CD4-positive, alpha-beta T cell treated with Interleukin-15 for 4 hours (primary cell): ENCODE measurements around the gene BMPR2.
"Not testable (repeated sequence)": the region's sequence is repeated elsewhere in the genome, so short reads cannot be mapped to it uniquely, and the experiment has no call there.

Experiments used
- DNase-seq: peaks from one replicate; pipeline ENCODE4 v3.0.0-alpha.2; 2020; ENCODE audit warnings: low spot score

BMPR2 gene

GRCh38 chr2:202382684-202383083, 6.6 kb downstream of the BMPR2 start:
- DNase-seq = no peak

GRCh38 chr2:202386495-202386894, 10.4 kb downstream of the BMPR2 start:
- DNase-seq = not testable (repeated sequence)

GRCh38 chr2:202387608-202388342, 11.6 kb downstream of the BMPR2 start:
- no peak for DNase-seq

- DNase-seq = no peak
Observed at GRCh38 chr2:202400941-202401340, 24.8 kb downstream of the BMPR2 start.

- DNase-seq = no peak
Observed at GRCh38 chr2:202405798-202406197, 29.7 kb downstream of the BMPR2 start.

GRCh38 chr2:202406445-202406978, 30.4 kb downstream of the BMPR2 start:
- DNase-seq = no peak

GRCh38 chr2:202408546-202409140, 32.5 kb downstream of the BMPR2 start:
- DNase-seq = no peak

GRCh38 chr2:202410092-202410491, 34.0 kb downstream of the BMPR2 start:
- DNase-seq = no peak

GRCh38 chr2:202411097-202411496, 35.0 kb downstream of the BMPR2 start:
- DNase-seq = no peak

GRCh38 chr2:202418027-202418426, 41.9 kb downstream of the BMPR2 start:
- DNase-seq = no peak

- DNase-seq = no peak
Observed at GRCh38 chr2:202418511-202418910, 42.4 kb downstream of the BMPR2 start.

GRCh38 chr2:202423139-202423538, 47.0 kb downstream of the BMPR2 start:
- DNase-seq = no peak

- no peak for DNase-seq
Observed at GRCh38 chr2:202425036-202425435, 48.9 kb downstream of the BMPR2 start.

- no peak for DNase-seq
Observed at GRCh38 chr2:202426751-202427150, 50.6 kb downstream of the BMPR2 start.

- DNase-seq = no peak
Observed at GRCh38 chr2:202429164-202429980, 53.2 kb downstream of the BMPR2 start.

GRCh38 chr2:202432776-202433175, 56.6 kb downstream of the BMPR2 start:
- DNase-seq = no peak

GRCh38 chr2:202434472-202434871, 58.3 kb downstream of the BMPR2 start:
- no peak for DNase-seq

- no peak for DNase-seq
Observed at GRCh38 chr2:202436626-202437025, 60.5 kb downstream of the BMPR2 start.

- DNase-seq = not testable (repeated sequence)
Observed at GRCh38 chr2:202440117-202440516, 64.0 kb downstream of the BMPR2 start.

GRCh38 chr2:202442882-202443281, 66.8 kb downstream of the BMPR2 start:
- no peak for DNase-seq

GRCh38 chr2:202444000-202444399, 67.9 kb downstream of the BMPR2 start:
- DNase-seq = no peak

GRCh38 chr2:202449344-202449743, 73.2 kb downstream of the BMPR2 start:
- no peak for DNase-seq

- no peak for DNase-seq
Observed at GRCh38 chr2:202450785-202451184, 74.7 kb downstream of the BMPR2 start.
